Neutrophil (primary cell): Measurements from ENCODE around the gene PRKCH.
A peak's percentile ranks its signal among the peaks of the same experiment; 100 is the strongest.

Source experiments
- H3K27ac ChIP-seq: fragments of 200-600 bp; sonication (generic); 2 replicates; pipeline ENCODE4 v1.5.1; 2016; ENCODE audit warnings: mild to moderate bottlenecking, moderate library complexity
- H3K27me3 ChIP-seq: fragments of 200-600 bp; sonication (generic); 2 replicates; pipeline ENCODE4 v1.6.0; 2016; ENCODE audit warnings: mild to moderate bottlenecking
- H3K36me3 ChIP-seq: fragments of 200-600 bp; sonication (generic); 2 replicates; pipeline ENCODE4 v1.5.1; 2017
- H3K4me1 ChIP-seq, 2 experiments: fragments of 200-600 bp in 1 of 2; sonication (generic) in 1 of 2; 1 replicate in 1 of 2; 2 replicates in 1 of 2; pipeline versions ENCODE4 v1.5.1 to v1.6.1; 2013 to 2016; ENCODE audit warnings: low read depth in 1 of 2, low read length in 1 of 2, mild to moderate bottlenecking in 1 of 2, moderate library complexity in 1 of 2; ENCODE audit not compliant: control insufficient read depth in 1 of 2, insufficient read depth in 1 of 2
- H3K4me3 ChIP-seq, 2 experiments: fragments of 200-600 bp in 1 of 2; sonication (generic) in 1 of 2; 1 replicate in 1 of 2; 2 replicates in 1 of 2; pipeline ENCODE4 v1.5.1; 2013 to 2016; ENCODE audit warnings: low read depth in 1 of 2, low read length in 1 of 2, mild to moderate bottlenecking in 1 of 2, moderate library complexity in 1 of 2
- H3K9me3 ChIP-seq: fragments of 200-600 bp; sonication (generic); 2 replicates; pipeline ENCODE4 v1.5.1; 2016
- CTCF ChIP-seq: fragments of 200-600 bp; sonication (generic); IDR thresholded peaks from 2 replicates; pipeline ENCODE4 v1.5.1; 2016; ENCODE audit warnings: antibody characterized with exemption

Gene PRKCH

GRCh38 chr14:61321385-61322010 lies at the start of gene PRKCH:
TSS of gene PRKCH (plus strand) at chr14:61321579. CDS start at chr14:61322102, 523 bp downstream.
- H3K27me3 ChIP-seq, result peaks cover 59% of the 10 kb centered on the region
- H3K4me3 ChIP-seq, result peak within 1 kb of the TSS; percentile 27 to 53
- H3K36me3 ChIP-seq, result no peaks in the 10 kb centered on the region
- H3K27ac ChIP-seq, result no peak within 1 kb of the TSS
- no peaks in the 10 kb centered on the region for H3K9me3 ChIP-seq
- H3K4me1 ChIP-seq, result peaks cover 16 to 24% of the 10 kb centered on the region in 2 experiments
- TF ChIP-seq CTCF, result no peak

- no peak overlapping the region for H3K27ac ChIP-seq
- no peaks in the 10 kb centered on the region for H3K36me3 ChIP-seq
- peaks cover 0 to 12% of the 10 kb centered on the region in 2 experiments for H3K4me1 ChIP-seq
- H3K4me3 ChIP-seq, result no peak overlapping the region
- TF ChIP-seq CTCF, result no peak
- peaks cover 99% of the 10 kb centered on the region for H3K27me3 ChIP-seq
- H3K9me3 ChIP-seq, result no peaks in the 10 kb centered on the region
These were observed 44.1 kb upstream of the PRKCH start for GRCh38 chr14:61277232-61277631.

DNA sequence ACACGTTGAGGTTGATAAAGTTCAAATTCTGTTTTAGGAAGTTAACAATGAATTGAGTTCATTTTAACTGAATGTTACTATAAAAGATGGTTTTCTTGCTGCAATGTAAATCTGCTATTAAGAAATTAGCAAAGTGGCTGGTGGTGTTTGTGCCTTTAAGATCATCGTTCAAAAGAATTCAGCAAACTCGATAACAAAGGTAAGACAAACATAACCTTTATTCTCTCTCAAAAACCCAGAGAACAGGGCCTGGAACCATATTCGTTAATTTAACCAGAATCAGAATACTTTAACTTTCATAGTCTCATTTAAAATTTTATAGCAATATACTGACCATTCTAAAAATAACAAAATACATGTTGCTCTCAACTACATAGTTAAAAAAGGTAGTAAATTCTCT lies 43.6 kb upstream of the PRKCH start:
- TF ChIP-seq CTCF, result no peak
- H3K4me3 ChIP-seq, result no peak overlapping the region
- peaks cover 100% of the 10 kb centered on the region for H3K27me3 ChIP-seq
- peaks cover 0 to 12% of the 10 kb centered on the region in 2 experiments for H3K4me1 ChIP-seq
- H3K27ac ChIP-seq, result no peak overlapping the region
- H3K9me3 ChIP-seq, result no peaks in the 10 kb centered on the region
- no peaks in the 10 kb centered on the region for H3K36me3 ChIP-seq

DNA sequence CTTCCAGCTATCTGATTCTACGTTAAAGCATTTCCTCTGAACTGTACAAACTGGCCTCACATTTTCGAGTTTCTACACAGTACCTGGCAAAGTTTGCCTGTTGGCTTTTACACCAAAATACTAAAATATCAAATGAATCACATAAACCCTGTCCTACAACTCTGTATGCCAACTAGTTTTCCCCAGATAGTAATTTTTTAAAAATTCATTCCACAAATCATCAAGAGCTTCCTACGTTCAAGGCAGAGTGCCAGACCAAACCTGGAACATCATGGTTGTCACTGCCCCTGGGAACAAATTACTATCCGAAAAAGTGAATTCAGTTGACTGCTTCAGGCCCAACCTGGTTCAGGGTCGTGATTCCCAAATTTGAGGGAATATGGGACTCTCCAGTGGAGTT lies 42.3 kb upstream of the PRKCH start:
- Histone ChIP-seq H3K9me3 (no peaks in the 10 kb centered on the region), H3K36me3 (no peaks in the 10 kb centered on the region), H3K27ac (no peak overlapping the region), H3K27me3 (peaks cover 100% of the 10 kb centered on the region), H3K4me1 (peaks cover 0 to 12% of the 10 kb centered on the region in 2 experiments), H3K4me3 (no peak overlapping the region)
- no peak for TF ChIP-seq CTCF

GRCh38 chr14:61280092-61280525 lies 41.3 kb upstream of the PRKCH start:
- TF ChIP-seq CTCF, result no peak
- Histone ChIP-seq H3K9me3 (no peaks in the 10 kb centered on the region), H3K4me3 (peak overlapping the region in 1 of 2 experiments; percentile 30), H3K27me3 (peaks cover 100% of the 10 kb centered on the region), H3K4me1 (peaks cover 0 to 12% of the 10 kb centered on the region in 2 experiments), H3K27ac (no peak overlapping the region), H3K36me3 (no peaks in the 10 kb centered on the region)
